ENCODE results near the gene CRPPA. TPM values are rescaled to one million over a fixed set of nuclear protein-coding genes. Genes with fewer than 3 reads are reported as not detected.

The CRPPA gene
- total and polyA plus RNA-seq, 2 experiments from 2014 or later, result 1.8 TPM

DNA sequence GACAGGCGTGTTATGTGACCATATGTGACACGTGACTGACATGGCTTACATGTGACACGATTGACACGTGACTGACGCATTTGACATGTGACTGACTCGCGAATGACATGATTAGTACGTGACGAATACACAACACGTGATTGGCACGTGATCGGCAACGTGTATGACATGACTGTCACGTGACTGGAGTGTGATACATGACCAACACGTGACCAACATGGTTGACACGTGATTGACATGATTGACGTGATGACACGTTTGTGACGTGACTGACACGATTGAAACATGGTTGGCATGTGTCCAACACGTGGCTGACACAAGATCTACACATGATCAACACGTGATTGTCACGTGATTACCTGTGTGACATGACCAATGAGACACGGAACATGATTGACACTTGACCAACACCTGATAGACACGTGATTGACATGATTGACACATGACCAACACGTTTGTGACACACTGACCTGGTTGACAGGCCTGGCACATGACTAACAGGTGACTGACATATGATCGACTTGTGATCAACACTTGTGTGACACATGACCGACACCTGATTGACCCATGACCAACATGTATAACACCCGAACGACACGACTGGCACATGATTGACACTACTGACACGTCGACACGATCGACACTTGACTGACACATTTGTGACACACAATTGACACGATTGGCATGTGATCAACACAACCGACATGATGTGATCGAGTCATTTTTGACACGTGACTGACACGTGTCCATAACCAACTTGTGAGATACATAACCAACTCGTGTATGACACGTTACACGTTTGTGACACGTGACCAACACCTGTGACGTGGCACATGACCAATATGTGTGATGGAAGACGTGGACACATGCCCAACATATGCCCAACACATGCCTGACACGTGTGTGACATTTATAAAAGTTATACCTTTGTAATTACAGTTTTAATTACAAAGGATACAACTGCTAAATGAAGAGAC is 21.1 kb downstream of the CRPPA start:
- DNase-seq, result peak; percentile 13
- Histone ChIP-seq H3K27ac (no peak overlapping the region), H3K27me3 (replicated peaks; ENCODE audit: insufficient read depth) (no peaks in the 10 kb centered on the region), H3K4me3 (no peak overlapping the region), H3K9me3 (ENCODE audit: low read depth) (no peaks in the 10 kb centered on the region), H2AFZ (no peak overlapping the region), H3K36me3 (ENCODE audit: low read depth) (no peaks in the 10 kb centered on the region), H3K9me2 (ENCODE audit: insufficient read depth) (no peaks in the 10 kb centered on the region), H3K4me2 (ENCODE audit: unreplicated experiment) (no peak overlapping the region), H3K4me1 (ENCODE audit: insufficient read depth) (no peaks in the 10 kb centered on the region), H3F3A (ENCODE audit: insufficient read depth) (peaks cover 46% of the 10 kb centered on the region), H3K79me2 (ENCODE audit: insufficient read depth) (no peaks in the 10 kb centered on the region), H4K20me1 (ENCODE audit: insufficient read depth) (no peaks in the 10 kb centered on the region), H3K9ac (no peak overlapping the region)
- WGBS, 2 experiments (ENCODE audit: low coverage in 1 of 2, low lambda C conversion rate in 2 of 2, missing lambda C conversion rate in 2 of 2), result 85 to 86% methylated on average over 47 of the region's 47 CpGs
- in situ Hi-C loops (cut with MboI), result no loop called here
- TF ChIP-seq EZH2 (IDR thresholded peaks at IDR 0.05; ENCODE audit: insufficient read depth, poor library complexity, severe bottlenecking), result no peak
- no peak for TF ChIP-seq EZH2phosphoT487 (IDR thresholded peaks at IDR 0.05; ENCODE audit: insufficient read depth, low read depth)

DNA sequence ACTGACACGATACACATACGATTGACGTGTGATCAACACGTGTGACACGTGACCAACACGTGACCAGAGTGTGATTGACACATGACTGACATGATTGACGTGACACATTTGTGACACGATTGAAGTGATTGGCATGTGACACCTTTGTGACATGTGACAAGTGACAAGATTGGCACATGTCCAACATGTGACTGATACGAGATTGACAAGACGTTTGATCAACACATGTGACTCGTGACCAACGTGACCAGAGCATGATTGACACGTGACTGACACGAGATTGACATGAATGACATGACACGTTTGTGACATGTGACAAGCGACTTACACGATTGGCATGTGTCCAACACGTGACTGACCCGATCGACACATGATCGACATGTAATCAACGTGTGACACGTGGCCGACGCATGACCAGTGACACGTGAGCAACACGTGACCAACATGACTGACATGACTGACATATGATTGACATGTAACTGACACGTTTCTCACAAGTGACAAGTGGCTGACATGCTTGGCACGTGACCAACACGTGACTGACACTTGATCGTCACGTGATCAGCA is 22.0 kb downstream of the CRPPA start:
- Histone ChIP-seq H3K36me3 (ENCODE audit: low read depth) (no peaks in the 10 kb centered on the region), H3K9me3 (ENCODE audit: low read depth) (no peaks in the 10 kb centered on the region), H2AFZ (no peak overlapping the region), H3K4me2 (ENCODE audit: unreplicated experiment) (no peak overlapping the region), H3F3A (ENCODE audit: insufficient read depth) (peaks cover 46% of the 10 kb centered on the region), H3K27ac (no peak overlapping the region), H3K4me1 (ENCODE audit: insufficient read depth) (no peaks in the 10 kb centered on the region), H4K20me1 (ENCODE audit: insufficient read depth) (no peaks in the 10 kb centered on the region), H3K9me2 (ENCODE audit: insufficient read depth) (no peaks in the 10 kb centered on the region), H3K27me3 (replicated peaks; ENCODE audit: insufficient read depth) (no peaks in the 10 kb centered on the region), H3K4me3 (no peak overlapping the region), H3K9ac (no peak overlapping the region), H3K79me2 (ENCODE audit: insufficient read depth) (no peaks in the 10 kb centered on the region)
- WGBS, 2 experiments (ENCODE audit: low coverage in 1 of 2, low lambda C conversion rate in 2 of 2, missing lambda C conversion rate in 2 of 2), result 92 to 95% methylated on average over 32 of the region's 32 CpGs
- peak; percentile 22 for DNase-seq
- no peak for TF ChIP-seq EZH2 (IDR thresholded peaks at IDR 0.05; ENCODE audit: insufficient read depth, poor library complexity, severe bottlenecking)
- 0 out of 2 replicates have a peak, but pooled peaks have one; percentile 62 for TF ChIP-seq EZH2phosphoT487 (IDR thresholded peaks at IDR 0.05; ENCODE audit: insufficient read depth, low read depth)
- in situ Hi-C loops (cut with MboI), result no loop called here

DNA sequence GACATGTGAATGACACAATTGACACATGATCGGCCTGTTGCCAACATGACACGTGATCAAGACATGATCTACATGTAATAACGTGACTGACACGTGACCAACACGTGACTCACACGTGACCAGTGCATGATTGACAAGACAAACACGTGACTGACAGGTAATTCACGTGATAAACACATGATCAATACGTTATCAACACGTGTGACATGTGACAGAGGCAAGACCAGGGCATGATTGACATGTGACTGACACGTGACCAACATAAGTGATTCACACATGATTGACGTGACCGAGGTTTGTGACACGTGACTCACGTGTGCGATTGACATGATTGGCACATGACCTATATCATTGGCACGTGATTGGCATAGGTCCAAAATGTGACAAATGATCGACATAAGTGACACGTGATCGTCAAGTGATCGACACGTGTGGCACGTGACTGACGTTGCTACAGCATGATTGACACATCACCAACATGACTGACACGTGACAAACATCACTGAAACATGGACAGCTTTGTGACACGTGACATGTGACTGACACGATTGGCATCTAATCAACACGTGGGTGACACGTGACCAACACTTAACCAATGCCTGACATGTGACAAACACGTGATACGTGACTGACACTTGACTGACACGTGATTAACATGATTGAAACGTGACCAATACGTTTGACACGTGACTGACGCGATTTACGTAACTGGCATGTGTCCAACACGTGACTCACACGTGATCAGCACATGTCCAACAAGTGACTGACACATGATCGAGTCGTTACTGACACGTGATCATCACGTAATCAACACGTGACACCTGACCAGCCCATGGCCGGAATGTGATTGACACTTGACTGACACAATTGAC is 23.0 kb downstream of the CRPPA start:
- peak; percentile 16 for DNase-seq

More for the DNA sequence above, 23.0 kb downstream of the CRPPA start:
- 88 to 89% methylated on average over 46 of the region's 46 CpGs for WGBS, 2 experiments (ENCODE audit: low coverage in 1 of 2, low lambda C conversion rate in 2 of 2, missing lambda C conversion rate in 2 of 2)
- H3K79me2 ChIP-seq (ENCODE audit: insufficient read depth), result no peaks in the 10 kb centered on the region
- H3K4me1 ChIP-seq (ENCODE audit: insufficient read depth), result no peaks in the 10 kb centered on the region
- no peaks in the 10 kb centered on the region for H3K9me2 ChIP-seq (ENCODE audit: insufficient read depth)
- no peak overlapping the region for H3K4me2 ChIP-seq (ENCODE audit: unreplicated experiment)
- no peak overlapping the region for H3K9ac ChIP-seq
- no peaks in the 10 kb centered on the region for H3K27me3 ChIP-seq (replicated peaks; ENCODE audit: insufficient read depth)
- TF ChIP-seq EZH2 (IDR thresholded peaks at IDR 0.05; ENCODE audit: insufficient read depth, poor library complexity, severe bottlenecking), result no peak
- TF ChIP-seq EZH2phosphoT487 (IDR thresholded peaks at IDR 0.05; ENCODE audit: insufficient read depth, low read depth), result no peak
- in situ Hi-C loops (cut with MboI), result no loop called here
- H3F3A ChIP-seq (ENCODE audit: insufficient read depth), result peaks cover 46% of the 10 kb centered on the region
- H3K36me3 ChIP-seq (ENCODE audit: low read depth), result no peaks in the 10 kb centered on the region
- no peak overlapping the region for H3K27ac ChIP-seq
- H2AFZ ChIP-seq, result no peak overlapping the region
- no peaks in the 10 kb centered on the region for H4K20me1 ChIP-seq (ENCODE audit: insufficient read depth)
- no peaks in the 10 kb centered on the region for H3K9me3 ChIP-seq (ENCODE audit: low read depth)
- H3K4me3 ChIP-seq, result no peak overlapping the region
